ENCODE measurements around the gene PSD. TPM values are rescaled to one million over a fixed set of nuclear protein-coding genes. Genes with fewer than 3 reads are reported as not detected.

The PSD gene
- total RNA-seq (0.18 and 0.40 TPM in 2 replicates), polyA plus RNA-seq (0.08 and 0.10 TPM in 2 replicates), polyA minus RNA-seq (not detected in 2 replicates), Bru-seq, nascent RNA (percentile 5 among the genes with signal in this experiment), BruChase-seq, experiment 1, labeled RNA remaining after a 6-hour chase (percentile 16 among the genes with signal in this experiment), BruChase-seq, experiment 2, labeled RNA remaining after a 2-hour chase (percentile 9 among the genes with signal in this experiment)
- 0.07 TPM in 1 of 2 replicates, not detected in the other for polyA plus RNA-seq (2011; cell fraction: cytosol; rRNA removed)
- 0.24 and 0.29 TPM in 2 replicates for polyA plus RNA-seq (2011; cell fraction: nucleus; rRNA removed)
- polyA plus RNA-seq (2012): 0.86 and 2.6 TPM in 2 replicates
- not detected for polyA minus RNA-seq (2011; cell fraction: cytosol; rRNA and poly(A)+ RNA removed)
- polyA minus RNA-seq (2011; cell fraction: nucleus; rRNA and poly(A)+ RNA removed): 0.29 TPM in 1 of 2 replicates, not detected in the other
- long read RNA-seq: 0 reads

DNA sequence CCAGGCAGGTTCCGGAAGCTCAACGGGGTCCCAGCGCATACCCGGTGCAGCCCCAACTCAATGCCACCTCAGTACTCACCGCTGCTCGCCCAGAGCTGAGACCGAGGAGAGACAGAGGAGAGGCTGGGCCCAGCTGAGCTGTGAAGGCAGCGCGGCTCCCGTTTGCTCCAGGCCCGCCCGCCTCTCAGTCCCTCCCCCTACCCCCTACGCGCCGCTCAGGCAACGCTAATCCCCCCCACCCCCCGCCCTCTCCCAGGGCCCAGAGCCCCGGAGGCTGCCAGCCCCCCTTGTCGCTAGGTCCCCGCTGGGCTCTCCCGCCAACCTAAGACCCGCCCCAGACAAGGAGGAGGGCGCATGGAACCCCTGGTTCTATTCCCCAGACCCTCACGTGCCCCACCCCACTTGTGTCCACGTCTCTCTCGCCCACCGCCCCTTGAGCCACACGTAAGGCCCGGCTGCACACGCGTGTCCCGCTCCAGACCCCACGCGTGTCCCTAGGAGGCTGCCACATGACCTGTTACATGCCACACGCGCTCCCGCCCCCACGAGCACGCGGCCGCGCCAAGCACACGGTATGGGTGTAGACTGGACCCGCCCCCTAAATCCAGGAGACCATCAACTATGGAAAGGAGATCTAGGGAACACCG, at the start of gene PSD:
TSS of gene PSD (minus strand) at position 164 of the 647 bp plus-strand sequence. CDS start 1,747 bp downstream, outside the sequence.
- no TSS peak for BruUV-seq (replicated peaks)
- intact Hi-C loops (cut with micrococcal nuclease) (no loop called here), dilution Hi-C loops (cut with MboI; ENCODE audit: extremely low pct_ligation_motif_present, low sequenced_read_pairs) (no loop called here)
- Histone ChIP-seq H3K4me3 (replicated peaks in 1 of 3; ENCODE audit: insufficient read depth in 1 of 3, low read depth in 1 of 3, low read length in 3 of 3) (peak within 1 kb of the TSS in 2 of 3 experiments; percentile 7 to 20), H3K9me3 (replicated peaks; ENCODE audit: control insufficient read depth, insufficient read depth, low read length) (no peaks in the 10 kb centered on the region), H3K9me1 (replicated peaks; ENCODE audit: control insufficient read depth, extremely low read depth, insufficient read depth, low read length) (no peaks in the 10 kb centered on the region), H3K36me3 (ENCODE audit: control insufficient read depth in 2 of 2, extremely low read depth in 1 of 2, insufficient read depth in 2 of 2, low read length in 2 of 2) (peaks cover 0 to 8% of the 10 kb centered on the region in 2 experiments), H3K4me2 (ENCODE audit: insufficient read depth, low read length) (peak within 1 kb of the TSS; percentile 63), H3K27ac (ENCODE audit: insufficient read depth, low read depth, low read length) (no peak within 1 kb of the TSS), H3K27me3 (ENCODE audit: control insufficient read depth in 2 of 2, insufficient read depth in 2 of 2, low read length in 2 of 2) (peaks cover 3 to 7% of the 10 kb centered on the region in 2 experiments), H3K79me2 (ENCODE audit: control insufficient read depth, insufficient read depth, low read length) (no peaks in the 10 kb centered on the region), H3K4me1 (ENCODE audit: control insufficient read depth, extremely low read depth, insufficient read depth, low read length) (peaks cover 20% of the 10 kb centered on the region), H4K20me1 (replicated peaks; ENCODE audit: control insufficient read depth, extremely low read depth, insufficient read depth, low read length) (no peaks in the 10 kb centered on the region), H2AFZ (ENCODE audit: low read depth, low read length) (peak within 1 kb of the TSS; percentile 5), H3K9ac (replicated peaks; ENCODE audit: extremely low read depth, insufficient read depth, low read length) (no peak within 1 kb of the TSS)
- no peak for DNase-seq (ENCODE audit: low read depth, low spot score)
- ChIA-PET POLR2A (no interaction called here), CTCF (no interaction called here)
- TF ChIP-seq MYC (IDR thresholded peaks at IDR 0.05; ENCODE audit: low read depth, low read length): no peak
- FAIRE-seq: no peak

- intact Hi-C loops (cut with micrococcal nuclease) (no loop called here), dilution Hi-C loops (cut with MboI; ENCODE audit: extremely low pct_ligation_motif_present, low sequenced_read_pairs) (no loop called here)
- CTCF ChIA-PET: interaction anchor here (1.3 kb wide), 1 partner anchor 12 kb away, joined by 3 read pairs; no protein-coding TSS in a partner anchor
- Histone ChIP-seq H3K4me2 (ENCODE audit: insufficient read depth, low read length) (no peak overlapping the region), H3K9me3 (replicated peaks; ENCODE audit: control insufficient read depth, insufficient read depth, low read length) (no peaks in the 10 kb centered on the region), H3K79me2 (ENCODE audit: control insufficient read depth, insufficient read depth, low read length) (no peaks in the 10 kb centered on the region), H3K4me3 (replicated peaks in 1 of 3; ENCODE audit: insufficient read depth in 1 of 3, low read depth in 1 of 3, low read length in 3 of 3) (no peak overlapping the region), H3K27me3 (ENCODE audit: control insufficient read depth in 2 of 2, insufficient read depth in 2 of 2, low read length in 2 of 2) (peaks cover 0 to under 1% of the 10 kb centered on the region in 2 experiments), H3K27ac (ENCODE audit: insufficient read depth, low read depth, low read length) (no peak overlapping the region), H3K9ac (replicated peaks; ENCODE audit: extremely low read depth, insufficient read depth, low read length) (no peak overlapping the region), H3K9me1 (replicated peaks; ENCODE audit: control insufficient read depth, extremely low read depth, insufficient read depth, low read length) (no peaks in the 10 kb centered on the region), H2AFZ (ENCODE audit: low read depth, low read length) (no peak overlapping the region), H3K4me1 (ENCODE audit: control insufficient read depth, extremely low read depth, insufficient read depth, low read length) (no peaks in the 10 kb centered on the region), H4K20me1 (replicated peaks; ENCODE audit: control insufficient read depth, extremely low read depth, insufficient read depth, low read length) (no peaks in the 10 kb centered on the region), H3K36me3 (ENCODE audit: control insufficient read depth in 2 of 2, extremely low read depth in 1 of 2, insufficient read depth in 2 of 2, low read length in 2 of 2) (no peaks in the 10 kb centered on the region)
- POLR2A ChIA-PET: no interaction called here
- DNase-seq (ENCODE audit: low read depth, low spot score): no peak
- FAIRE-seq: no peak
- TF ChIP-seq GATA2 (IDR thresholded peaks at IDR 0.05; ENCODE audit: insufficient read depth, insufficient read length, low read depth, low read length) (no peak), MAX (IDR thresholded peaks at IDR 0.05; ENCODE audit: insufficient read depth, insufficient read length) (no peak), EZH2 (IDR thresholded peaks at IDR 0.05; ENCODE audit: borderline replicate concordance, low read depth, low read length, severe bottlenecking) (no peak)
- no TSS peak for BruUV-seq (replicated peaks)
These were observed 49.4 kb upstream of the PSD start for GRCh38 chr10:102467971-102468438.
